ENCODE measurements around the gene TAF1C. TPM values are rescaled to one million over a fixed set of nuclear protein-coding genes. Genes with fewer than 3 reads are reported as not detected.

Gene TAF1C
- total RNA-seq, 1 experiment from 2014 or later, result 31.9 TPM

Other genes with a start within 250 kb of the TAF1C start
- gene OSGIN1, start 233.8 kb downstream of the TAF1C start, total RNA-seq (2021; ENCODE audit: unreplicated experiment), result 4.9 TPM
- gene NECAB2, start 218.8 kb downstream of the TAF1C start, total RNA-seq (2021; ENCODE audit: unreplicated experiment), result 0.33 TPM
- not detected for gene SLC38A8, start 144.3 kb downstream of the TAF1C start, total RNA-seq (2021; ENCODE audit: unreplicated experiment)
- 66.8 TPM for gene MBTPS1, start 70.1 kb downstream of the TAF1C start, total RNA-seq (2021; ENCODE audit: unreplicated experiment)
- gene HSDL1, start 41.9 kb downstream of the TAF1C start, total RNA-seq (2021; ENCODE audit: unreplicated experiment), result 24.6 TPM
- not detected for gene DNAAF1, start 41.7 kb downstream of the TAF1C start, total RNA-seq (2021; ENCODE audit: unreplicated experiment)
- not detected for gene ADAD2, start 4.1 kb upstream of the TAF1C start, total RNA-seq (2021; ENCODE audit: unreplicated experiment)
- gene KCNG4, start 53.0 kb upstream of the TAF1C start, total RNA-seq (2021; ENCODE audit: unreplicated experiment), result not detected
- not detected for gene WFDC1, start 107.8 kb upstream of the TAF1C start, total RNA-seq (2021; ENCODE audit: unreplicated experiment)
- 0.67 TPM for gene ATP2C2, start 181.5 kb upstream of the TAF1C start, total RNA-seq (2021; ENCODE audit: unreplicated experiment)